Measurements from ENCODE around the gene ABT1. TPM values are rescaled to one million over a fixed set of nuclear protein-coding genes. Genes with fewer than 3 reads are reported as not detected.

Gene ABT1
- total RNA-seq, 1 experiment from 2014 or later, result 21.6 TPM

DNA sequence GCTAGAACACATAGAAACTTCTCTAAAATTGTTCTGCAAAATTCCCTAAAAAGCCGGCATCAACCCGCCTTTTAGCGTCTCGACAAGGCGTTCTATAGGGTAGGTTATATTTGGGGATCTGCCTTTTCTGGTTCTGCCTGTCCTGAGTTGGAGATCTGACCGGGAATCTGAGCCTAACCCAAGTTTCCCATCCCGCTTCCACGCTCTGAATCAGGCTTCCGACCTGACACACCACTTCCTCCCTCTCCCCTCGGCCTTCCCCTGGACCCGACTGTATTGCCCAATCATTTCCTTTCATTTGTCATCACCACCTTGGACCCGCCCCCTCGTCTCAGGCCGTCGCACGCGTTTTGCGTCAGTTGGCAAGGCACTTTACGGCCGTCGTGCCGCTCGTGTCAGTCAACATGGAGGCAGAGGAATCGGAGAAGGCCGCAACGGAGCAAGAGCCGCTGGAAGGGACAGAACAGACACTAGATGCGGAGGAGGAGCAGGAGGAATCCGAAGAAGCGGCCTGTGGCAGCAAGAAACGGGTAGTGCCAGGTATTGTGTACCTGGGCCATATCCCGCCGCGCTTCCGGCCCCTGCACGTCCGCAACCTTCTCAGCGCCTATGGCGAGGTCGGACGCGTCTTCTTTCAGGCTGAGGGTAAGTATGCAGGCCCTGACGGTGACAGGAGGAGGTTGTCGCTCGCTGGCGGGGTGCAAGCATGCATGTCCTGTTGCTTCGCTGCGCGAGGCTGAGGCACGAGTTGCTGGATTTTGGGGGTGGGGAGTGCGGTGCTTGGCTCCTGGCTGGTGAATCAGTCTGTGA, at the start of gene ABT1 (continued):
- no peak for TF ChIP-seq ZNF396 (CRISPR knock-in tag; IDR thresholded peaks at IDR 0.05; ENCODE audit: borderline replicate concordance)
- TF ChIP-seq, protein P1, sequence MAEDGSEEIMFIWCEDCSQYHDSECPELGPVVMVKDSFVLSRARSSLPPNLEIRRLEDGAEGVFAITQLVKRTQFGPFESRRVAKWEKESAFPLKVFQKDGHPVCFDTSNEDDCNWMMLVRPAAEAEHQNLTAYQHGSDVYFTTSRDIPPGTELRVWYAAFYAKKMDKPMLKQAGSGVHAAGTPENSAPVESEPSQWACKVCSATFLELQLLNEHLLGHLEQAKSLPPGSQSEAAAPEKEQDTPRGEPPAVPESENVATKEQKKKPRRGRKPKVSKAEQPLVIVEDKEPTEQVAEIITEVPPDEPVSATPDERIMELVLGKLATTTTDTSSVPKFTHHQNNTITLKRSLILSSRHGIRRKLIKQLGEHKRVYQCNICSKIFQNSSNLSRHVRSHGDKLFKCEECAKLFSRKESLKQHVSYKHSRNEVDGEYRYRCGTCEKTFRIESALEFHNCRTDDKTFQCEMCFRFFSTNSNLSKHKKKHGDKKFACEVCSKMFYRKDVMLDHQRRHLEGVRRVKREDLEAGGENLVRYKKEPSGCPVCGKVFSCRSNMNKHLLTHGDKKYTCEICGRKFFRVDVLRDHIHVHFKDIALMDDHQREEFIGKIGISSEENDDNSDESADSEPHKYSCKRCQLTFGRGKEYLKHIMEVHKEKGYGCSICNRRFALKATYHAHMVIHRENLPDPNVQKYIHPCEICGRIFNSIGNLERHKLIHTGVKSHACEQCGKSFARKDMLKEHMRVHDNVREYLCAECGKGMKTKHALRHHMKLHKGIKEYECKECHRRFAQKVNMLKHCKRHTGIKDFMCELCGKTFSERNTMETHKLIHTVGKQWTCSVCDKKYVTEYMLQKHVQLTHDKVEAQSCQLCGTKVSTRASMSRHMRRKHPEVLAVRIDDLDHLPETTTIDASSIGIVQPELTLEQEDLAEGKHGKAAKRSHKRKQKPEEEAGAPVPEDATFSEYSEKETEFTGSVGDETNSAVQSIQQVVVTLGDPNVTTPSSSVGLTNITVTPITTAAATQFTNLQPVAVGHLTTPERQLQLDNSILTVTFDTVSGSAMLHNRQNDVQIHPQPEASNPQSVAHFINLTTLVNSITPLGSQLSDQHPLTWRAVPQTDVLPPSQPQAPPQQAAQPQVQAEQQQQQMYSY (CRISPR knock-in tag; IDR thresholded peaks at IDR 0.05), result no peak
- TF ChIP-seq, protein P2, sequence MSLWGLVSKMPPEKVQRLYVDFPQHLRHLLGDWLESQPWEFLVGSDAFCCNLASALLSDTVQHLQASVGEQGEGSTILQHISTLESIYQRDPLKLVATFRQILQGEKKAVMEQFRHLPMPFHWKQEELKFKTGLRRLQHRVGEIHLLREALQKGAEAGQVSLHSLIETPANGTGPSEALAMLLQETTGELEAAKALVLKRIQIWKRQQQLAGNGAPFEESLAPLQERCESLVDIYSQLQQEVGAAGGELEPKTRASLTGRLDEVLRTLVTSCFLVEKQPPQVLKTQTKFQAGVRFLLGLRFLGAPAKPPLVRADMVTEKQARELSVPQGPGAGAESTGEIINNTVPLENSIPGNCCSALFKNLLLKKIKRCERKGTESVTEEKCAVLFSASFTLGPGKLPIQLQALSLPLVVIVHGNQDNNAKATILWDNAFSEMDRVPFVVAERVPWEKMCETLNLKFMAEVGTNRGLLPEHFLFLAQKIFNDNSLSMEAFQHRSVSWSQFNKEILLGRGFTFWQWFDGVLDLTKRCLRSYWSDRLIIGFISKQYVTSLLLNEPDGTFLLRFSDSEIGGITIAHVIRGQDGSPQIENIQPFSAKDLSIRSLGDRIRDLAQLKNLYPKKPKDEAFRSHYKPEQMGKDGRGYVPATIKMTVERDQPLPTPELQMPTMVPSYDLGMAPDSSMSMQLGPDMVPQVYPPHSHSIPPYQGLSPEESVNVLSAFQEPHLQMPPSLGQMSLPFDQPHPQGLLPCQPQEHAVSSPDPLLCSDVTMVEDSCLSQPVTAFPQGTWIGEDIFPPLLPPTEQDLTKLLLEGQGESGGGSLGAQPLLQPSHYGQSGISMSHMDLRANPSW (CRISPR knock-in tag; conservative IDR thresholded peaks at IDR 0.05; ENCODE audit: low read depth), result no peak
- no peak for TF ChIP-seq NFATC4 (CRISPR knock-in tag; IDR thresholded peaks at IDR 0.05)
- TF ChIP-seq, protein P3, sequence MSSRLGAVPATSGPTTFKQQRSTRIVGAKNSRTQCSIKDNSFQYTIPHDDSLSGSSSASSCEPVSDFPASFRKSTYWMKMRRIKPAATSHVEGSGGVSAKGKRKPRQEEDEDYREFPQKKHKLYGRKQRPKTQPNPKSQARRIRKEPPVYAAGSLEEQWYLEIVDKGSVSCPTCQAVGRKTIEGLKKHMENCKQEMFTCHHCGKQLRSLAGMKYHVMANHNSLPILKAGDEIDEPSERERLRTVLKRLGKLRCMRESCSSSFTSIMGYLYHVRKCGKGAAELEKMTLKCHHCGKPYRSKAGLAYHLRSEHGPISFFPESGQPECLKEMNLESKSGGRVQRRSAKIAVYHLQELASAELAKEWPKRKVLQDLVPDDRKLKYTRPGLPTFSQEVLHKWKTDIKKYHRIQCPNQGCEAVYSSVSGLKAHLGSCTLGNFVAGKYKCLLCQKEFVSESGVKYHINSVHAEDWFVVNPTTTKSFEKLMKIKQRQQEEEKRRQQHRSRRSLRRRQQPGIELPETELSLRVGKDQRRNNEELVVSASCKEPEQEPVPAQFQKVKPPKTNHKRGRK (CRISPR knock-in tag; IDR thresholded peaks at IDR 0.05; ENCODE audit: borderline replicate concordance), result no peak
- peak; percentile 91; the same call in 1 of the 2 replicates for TF ChIP-seq CREB1 (CRISPR knock-in tag; IDR thresholded peaks at IDR 0.05)
- TF ChIP-seq ATF1 (CRISPR knock-in tag; IDR thresholded peaks at IDR 0.05), result peak; percentile 37; the same call in 1 of the 2 replicates
- TF ChIP-seq TCF7 (CRISPR knock-in tag; IDR thresholded peaks at IDR 0.05; ENCODE audit: low read depth), result no peak
- peak; percentile 85 for TF ChIP-seq NFE2L1 (CRISPR knock-in tag; IDR thresholded peaks at IDR 0.05)
- TF ChIP-seq JUN (CRISPR knock-in tag; IDR thresholded peaks at IDR 0.05), result no peak
- no peak for TF ChIP-seq TEAD4 (CRISPR knock-in tag; IDR thresholded peaks at IDR 0.05)
- TF ChIP-seq, protein P4, sequence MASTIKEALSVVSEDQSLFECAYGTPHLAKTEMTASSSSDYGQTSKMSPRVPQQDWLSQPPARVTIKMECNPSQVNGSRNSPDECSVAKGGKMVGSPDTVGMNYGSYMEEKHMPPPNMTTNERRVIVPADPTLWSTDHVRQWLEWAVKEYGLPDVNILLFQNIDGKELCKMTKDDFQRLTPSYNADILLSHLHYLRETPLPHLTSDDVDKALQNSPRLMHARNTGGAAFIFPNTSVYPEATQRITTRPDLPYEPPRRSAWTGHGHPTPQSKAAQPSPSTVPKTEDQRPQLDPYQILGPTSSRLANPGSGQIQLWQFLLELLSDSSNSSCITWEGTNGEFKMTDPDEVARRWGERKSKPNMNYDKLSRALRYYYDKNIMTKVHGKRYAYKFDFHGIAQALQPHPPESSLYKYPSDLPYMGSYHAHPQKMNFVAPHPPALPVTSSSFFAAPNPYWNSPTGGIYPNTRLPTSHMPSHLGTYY (CRISPR knock-in tag; IDR thresholded peaks at IDR 0.05), result no peak
- TF ChIP-seq, protein P5, sequence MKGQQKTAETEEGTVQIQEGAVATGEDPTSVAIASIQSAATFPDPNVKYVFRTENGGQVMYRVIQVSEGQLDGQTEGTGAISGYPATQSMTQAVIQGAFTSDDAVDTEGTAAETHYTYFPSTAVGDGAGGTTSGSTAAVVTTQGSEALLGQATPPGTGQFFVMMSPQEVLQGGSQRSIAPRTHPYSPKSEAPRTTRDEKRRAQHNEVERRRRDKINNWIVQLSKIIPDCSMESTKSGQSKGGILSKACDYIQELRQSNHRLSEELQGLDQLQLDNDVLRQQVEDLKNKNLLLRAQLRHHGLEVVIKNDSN (CRISPR knock-in tag; IDR thresholded peaks at IDR 0.05), result peak; percentile 35; the same call in 1 of the 2 replicates
- TF ChIP-seq MYBL2 (CRISPR knock-in tag; IDR thresholded peaks at IDR 0.05), result 0 out of 2 replicates have a peak, but pooled peaks have one; percentile 46
- TF ChIP-seq SOX15 (CRISPR knock-in tag; IDR thresholded peaks at IDR 0.05), result no peak
- TF ChIP-seq, protein P6, sequence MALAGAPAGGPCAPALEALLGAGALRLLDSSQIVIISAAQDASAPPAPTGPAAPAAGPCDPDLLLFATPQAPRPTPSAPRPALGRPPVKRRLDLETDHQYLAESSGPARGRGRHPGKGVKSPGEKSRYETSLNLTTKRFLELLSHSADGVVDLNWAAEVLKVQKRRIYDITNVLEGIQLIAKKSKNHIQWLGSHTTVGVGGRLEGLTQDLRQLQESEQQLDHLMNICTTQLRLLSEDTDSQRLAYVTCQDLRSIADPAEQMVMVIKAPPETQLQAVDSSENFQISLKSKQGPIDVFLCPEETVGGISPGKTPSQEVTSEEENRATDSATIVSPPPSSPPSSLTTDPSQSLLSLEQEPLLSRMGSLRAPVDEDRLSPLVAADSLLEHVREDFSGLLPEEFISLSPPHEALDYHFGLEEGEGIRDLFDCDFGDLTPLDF (CRISPR knock-in tag; IDR thresholded peaks at IDR 0.05), result no peak
- TF ChIP-seq HMGA2 (CRISPR knock-in tag; IDR thresholded peaks at IDR 0.05), result no peak
- TF ChIP-seq, protein P7, sequence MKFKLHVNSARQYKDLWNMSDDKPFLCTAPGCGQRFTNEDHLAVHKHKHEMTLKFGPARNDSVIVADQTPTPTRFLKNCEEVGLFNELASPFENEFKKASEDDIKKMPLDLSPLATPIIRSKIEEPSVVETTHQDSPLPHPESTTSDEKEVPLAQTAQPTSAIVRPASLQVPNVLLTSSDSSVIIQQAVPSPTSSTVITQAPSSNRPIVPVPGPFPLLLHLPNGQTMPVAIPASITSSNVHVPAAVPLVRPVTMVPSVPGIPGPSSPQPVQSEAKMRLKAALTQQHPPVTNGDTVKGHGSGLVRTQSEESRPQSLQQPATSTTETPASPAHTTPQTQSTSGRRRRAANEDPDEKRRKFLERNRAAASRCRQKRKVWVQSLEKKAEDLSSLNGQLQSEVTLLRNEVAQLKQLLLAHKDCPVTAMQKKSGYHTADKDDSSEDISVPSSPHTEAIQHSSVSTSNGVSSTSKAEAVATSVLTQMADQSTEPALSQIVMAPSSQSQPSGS (CRISPR knock-in tag; IDR thresholded peaks at IDR 0.05; ENCODE audit: borderline replicate concordance, low read depth), result no peak
- TF ChIP-seq NFYB (CRISPR knock-in tag; conservative IDR thresholded peaks at IDR 0.05; ENCODE audit: low read depth), result no peak
- TF ChIP-seq, protein P8, sequence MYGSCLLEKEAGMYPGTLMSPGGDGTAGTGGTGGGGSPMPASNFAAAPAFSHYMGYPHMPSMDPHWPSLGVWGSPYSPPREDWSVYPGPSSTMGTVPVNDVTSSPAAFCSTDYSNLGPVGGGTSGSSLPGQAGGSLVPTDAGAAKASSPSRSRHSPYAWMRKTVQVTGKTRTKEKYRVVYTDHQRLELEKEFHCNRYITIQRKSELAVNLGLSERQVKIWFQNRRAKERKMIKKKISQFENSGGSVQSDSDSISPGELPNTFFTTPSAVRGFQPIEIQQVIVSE (CRISPR knock-in tag; IDR thresholded peaks at IDR 0.05; ENCODE audit: borderline replicate concordance), result no peak
- TF ChIP-seq SMAD3 (CRISPR knock-in tag; IDR thresholded peaks at IDR 0.05; ENCODE audit: borderline replicate concordance), result peak; percentile 69; the same call in 1 of the 2 replicates
- TF ChIP-seq, protein P9, sequence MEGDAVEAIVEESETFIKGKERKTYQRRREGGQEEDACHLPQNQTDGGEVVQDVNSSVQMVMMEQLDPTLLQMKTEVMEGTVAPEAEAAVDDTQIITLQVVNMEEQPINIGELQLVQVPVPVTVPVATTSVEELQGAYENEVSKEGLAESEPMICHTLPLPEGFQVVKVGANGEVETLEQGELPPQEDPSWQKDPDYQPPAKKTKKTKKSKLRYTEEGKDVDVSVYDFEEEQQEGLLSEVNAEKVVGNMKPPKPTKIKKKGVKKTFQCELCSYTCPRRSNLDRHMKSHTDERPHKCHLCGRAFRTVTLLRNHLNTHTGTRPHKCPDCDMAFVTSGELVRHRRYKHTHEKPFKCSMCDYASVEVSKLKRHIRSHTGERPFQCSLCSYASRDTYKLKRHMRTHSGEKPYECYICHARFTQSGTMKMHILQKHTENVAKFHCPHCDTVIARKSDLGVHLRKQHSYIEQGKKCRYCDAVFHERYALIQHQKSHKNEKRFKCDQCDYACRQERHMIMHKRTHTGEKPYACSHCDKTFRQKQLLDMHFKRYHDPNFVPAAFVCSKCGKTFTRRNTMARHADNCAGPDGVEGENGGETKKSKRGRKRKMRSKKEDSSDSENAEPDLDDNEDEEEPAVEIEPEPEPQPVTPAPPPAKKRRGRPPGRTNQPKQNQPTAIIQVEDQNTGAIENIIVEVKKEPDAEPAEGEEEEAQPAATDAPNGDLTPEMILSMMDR (IDR thresholded peaks at IDR 0.05), result no peak
- TF ChIP-seq CREM (CRISPR knock-in tag; IDR thresholded peaks at IDR 0.05), result peak; percentile 99
